GM21367 (cell line): ENCODE data around the gene CYB5R3.
"Not testable (repeated sequence)": the region's sequence is repeated elsewhere in the genome, so short reads cannot be mapped to it uniquely, and the experiment has no call there.

Experiments
- ATAC-seq: cut with Tn5 transposase; IDR thresholded peaks from one replicate; pipeline ENCODE4 v1.9.1; 2021; ENCODE audit not compliant: unreplicated experiment

Gene CYB5R3

GRCh38 chr22:42608136-42608822, 40.9 kb downstream of the CYB5R3 start:
- ATAC-seq, result no peak

GRCh38 chr22:42607641-42608040, 41.6 kb downstream of the CYB5R3 start:
- not testable (repeated sequence) for ATAC-seq

- no peak for ATAC-seq
Observed at GRCh38 chr22:42604403-42604802, 44.8 kb downstream of the CYB5R3 start.

DNA sequence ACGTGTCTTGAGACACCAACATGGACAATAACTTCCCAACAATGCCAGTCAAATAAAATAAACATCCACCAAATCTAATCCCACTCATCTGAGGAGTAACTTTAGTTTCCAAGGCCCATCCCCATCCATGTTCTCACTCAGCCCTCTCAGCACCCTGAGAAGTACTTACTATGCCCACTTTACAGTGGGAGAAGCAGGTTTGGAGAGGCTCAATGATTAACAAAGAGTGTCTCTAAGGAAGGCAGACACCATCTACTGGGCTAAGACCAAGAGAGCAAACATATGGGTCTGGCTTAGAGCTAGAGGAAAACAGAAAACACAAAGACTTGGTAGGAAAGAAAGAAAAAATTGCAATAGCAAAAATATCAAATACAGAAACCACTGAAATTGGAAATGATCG, 45.8 kb downstream of the CYB5R3 start:
- no peak for ATAC-seq

DNA sequence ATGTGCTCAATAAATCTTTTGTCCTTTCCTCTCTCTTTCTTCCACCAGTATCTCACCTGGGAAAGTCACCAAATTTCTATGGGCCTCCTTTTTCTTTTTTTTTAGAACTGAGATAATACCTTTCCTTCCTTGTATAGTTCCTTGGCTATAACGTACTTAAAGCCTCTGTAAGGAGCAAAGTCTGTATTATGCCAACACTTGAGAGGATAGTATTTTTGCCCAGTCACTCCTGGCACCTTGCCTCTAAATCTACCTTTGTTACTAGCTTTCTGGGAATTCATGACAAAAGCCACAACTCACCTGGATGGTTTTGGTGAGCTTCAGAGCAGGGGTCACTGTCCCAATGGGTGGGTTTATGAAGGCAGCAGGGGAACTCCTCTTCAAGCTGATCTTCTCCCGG, 46.7 kb downstream of the CYB5R3 start:
- ATAC-seq, result no peak

GRCh38 chr22:42601879-42602465, 47.2 kb downstream of the CYB5R3 start:
- no peak for ATAC-seq

DNA sequence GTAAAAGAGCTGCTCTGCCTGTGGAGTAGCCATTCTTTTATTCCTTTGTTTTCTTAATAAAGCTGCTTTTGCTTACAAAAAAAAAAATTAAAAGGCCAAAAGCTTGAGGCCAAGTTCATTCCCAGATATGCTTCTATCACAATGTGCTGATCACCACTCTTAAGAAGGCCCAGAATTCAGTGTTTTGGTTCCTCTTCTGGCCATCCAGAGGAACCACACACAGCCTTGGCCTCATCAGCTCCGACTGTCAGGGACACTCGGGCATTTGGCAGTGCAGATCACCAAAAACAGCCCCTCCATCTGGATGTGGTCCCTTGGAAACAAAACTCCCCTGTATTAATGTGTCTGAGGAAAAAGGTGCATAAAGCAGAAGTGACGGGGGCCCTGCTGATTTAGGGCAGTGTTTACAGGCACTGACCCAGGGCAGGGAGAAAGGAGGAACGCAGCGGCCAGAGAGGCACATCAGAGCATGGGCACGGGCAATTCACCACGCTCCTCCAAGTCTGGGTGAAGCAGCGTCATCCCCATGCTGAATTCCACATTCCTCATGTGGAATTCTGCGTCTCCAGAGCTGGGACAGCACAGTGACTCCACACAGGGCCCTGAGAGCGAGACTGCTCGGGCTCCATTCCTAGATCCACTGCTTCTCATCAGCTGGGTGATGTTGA, 52.2 kb downstream of the CYB5R3 start:
- ATAC-seq, result no peak

- no peak for ATAC-seq
Observed at GRCh38 chr22:42596336-42596735, 52.9 kb downstream of the CYB5R3 start.

DNA sequence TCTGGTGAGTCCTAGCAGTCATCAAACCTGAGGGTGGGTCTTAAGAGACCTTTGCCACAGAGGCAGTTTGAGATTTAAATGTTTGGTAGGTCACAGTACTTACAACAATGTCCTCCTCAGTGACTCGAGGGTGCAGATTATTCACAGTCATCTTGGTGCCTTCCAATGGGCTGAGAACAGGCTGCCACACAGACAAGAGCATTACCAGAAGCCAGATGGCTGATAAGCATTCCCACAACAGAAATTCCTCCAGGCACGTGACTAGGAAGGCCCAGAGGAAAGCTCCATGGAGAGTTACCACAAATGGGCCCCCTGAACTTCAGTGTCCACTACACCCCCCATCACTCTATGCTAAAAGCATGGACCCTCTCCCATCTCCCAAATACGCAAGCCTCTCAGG, 53.8 kb downstream of the CYB5R3 start:
- ATAC-seq, result no peak

DNA sequence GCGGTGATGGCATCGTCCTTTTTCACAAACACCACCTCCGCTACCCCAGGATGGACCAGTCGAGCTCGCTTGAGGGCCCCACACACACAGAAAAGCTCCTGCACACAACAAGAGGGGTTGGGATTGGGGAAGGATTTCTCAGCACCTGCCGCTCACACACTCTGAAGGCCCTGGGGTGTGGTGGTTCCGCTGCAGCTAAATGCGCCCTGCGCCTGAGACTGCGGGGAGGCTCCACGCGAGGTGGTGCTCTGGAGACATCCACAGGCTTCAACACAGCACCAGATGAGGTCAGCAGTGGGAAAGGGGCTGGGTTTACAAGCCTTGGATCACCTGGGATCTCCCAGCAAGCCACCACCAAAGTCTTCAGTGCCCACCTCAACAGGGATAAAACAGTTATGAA, 57.2 kb downstream of the CYB5R3 start:
- ATAC-seq, result no peak

GRCh38 chr22:42587588-42588175, 61.5 kb downstream of the CYB5R3 start:
- ATAC-seq, result no peak

DNA sequence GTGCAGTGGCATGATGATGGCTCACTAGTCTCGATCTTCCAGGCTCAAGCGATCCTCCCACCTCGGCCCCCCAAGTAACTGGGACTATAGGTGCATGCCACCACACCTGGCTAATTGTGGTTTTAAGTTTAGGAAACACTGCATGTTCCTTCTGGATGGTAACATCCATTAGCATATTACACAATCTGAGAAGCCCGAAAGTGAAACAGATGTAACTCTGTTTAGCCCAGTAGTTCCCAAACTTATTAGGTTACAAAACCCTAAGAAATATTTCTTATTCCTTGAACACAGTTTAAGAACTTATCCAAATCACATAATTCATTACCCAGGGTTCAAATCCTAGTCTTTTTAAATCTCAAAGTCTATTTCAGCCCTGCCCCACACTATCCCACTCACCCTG, 62.8 kb downstream of the CYB5R3 start:
- no peak for ATAC-seq

DNA sequence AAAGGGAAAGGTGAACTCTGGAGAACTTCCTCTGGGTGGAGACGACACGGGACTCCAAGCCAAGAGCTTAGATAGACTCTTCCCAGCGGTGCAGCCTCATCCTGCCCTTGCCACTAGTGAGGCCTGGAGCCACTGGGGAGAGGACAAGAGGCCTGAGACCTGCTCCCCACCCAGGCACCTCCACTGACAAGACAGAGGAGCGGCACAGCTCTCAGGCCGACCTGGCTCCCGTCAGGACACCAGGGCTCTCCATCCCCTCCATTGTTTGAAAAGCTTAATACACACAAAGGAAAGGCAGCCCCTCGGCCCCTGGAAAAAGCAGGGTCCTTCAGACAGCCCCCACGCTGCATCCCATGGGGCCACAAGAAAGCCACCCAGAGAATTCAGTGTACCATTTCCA, 64.1 kb downstream of the CYB5R3 start:
- no peak for ATAC-seq

GRCh38 chr22:42584364-42584940, 64.7 kb downstream of the CYB5R3 start:
- no peak for ATAC-seq

DNA sequence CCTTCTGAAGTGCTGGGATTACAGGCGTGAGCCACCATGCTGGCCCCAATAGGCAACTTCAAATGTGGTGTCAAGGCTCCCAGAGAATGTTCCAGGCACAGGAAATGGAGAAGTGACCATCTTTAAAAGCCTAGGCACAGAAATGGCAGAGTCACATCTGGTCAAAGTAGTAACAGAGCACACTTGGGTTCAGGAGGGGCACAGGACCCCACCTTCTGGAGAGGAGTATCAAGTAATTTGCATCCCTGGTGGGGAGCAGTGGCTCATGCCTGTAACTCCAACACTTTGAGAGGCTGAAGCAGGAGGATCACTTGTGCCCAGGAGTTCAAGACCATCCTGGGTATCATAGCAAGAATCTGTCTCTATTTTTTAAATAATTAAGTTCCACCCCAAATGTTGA, 66.2 kb downstream of the CYB5R3 start:
- ATAC-seq, result no peak

DNA sequence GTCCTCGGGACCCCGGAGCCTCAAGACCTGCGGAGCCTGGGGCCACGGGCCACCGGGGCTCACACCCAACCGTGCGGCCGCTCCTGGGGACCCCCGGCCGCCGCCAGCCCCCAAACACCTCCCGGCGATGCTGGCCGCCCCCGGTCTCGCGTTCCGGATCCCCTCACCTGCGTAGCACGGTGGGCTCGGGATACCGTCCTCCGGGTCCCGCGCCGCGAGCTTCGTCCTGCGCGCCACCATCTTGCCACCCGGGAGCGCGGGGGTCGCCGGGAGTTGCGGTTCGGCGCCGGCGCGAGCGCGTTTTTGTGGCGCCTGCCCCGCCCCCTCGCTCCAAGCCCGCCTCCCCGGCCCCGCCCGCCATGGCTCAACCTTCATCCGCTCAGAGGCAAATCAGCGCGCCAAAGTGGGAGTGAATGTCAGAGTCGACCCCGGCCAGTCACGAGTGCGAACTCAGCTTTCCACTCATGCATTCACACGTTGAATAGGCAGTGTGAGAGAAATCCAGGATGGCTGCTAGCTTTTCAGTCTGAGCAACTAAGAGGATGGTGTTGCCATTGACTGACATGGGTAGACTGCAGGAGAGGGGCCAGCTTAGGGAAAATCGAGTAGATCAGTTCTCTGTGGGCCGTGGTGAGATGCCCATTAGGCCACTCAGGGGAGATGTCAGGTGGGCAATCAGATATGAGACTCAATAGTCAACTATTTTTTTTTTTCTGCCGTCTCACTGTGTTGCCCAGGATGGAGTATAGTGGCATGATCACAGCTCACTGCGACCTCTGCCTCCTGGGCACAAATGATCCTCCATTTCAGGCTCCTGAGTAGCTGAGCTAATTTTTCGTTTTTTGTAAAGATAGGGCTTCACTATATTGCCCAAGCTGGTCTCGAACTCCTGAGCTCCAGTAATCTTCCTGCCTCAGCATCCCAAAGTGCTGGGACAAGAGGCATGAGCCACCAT, 67.2 kb downstream of the CYB5R3 start:
- no peak for ATAC-seq

GRCh38 chr22:42581194-42581761, 67.9 kb downstream of the CYB5R3 start:
- not testable (repeated sequence) for ATAC-seq

GRCh38 chr22:42580040-42580439, 69.2 kb downstream of the CYB5R3 start:
- not testable (repeated sequence) for ATAC-seq

DNA sequence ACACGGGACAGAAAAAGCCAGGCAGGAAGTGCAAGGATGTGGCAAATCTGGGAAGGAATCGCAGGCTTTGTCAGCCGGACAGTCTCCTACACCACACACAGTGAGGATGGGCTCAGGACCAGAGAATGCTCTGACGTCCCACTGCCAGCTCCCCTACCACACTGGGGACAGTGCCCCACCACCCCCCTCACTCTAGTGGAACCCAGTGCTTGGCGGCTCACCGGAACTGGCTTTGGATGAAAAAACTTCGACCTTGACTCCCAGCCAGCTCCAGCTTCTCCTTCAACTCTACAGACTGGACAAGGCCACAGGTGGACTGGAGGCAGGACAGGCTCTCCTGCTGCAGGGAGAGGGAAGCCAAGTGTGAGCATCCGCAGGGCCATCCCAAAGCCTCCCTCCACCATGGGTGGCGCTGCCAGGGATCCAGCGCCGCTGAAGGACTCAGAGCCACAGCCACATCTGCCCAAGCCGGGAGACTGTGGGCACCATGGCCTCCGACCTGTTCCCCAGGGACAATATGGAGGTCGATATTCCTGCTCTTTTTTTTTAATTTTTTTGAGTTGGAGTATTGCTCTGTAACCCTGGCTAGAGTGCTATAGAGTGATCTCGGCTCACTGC, 71.5 kb downstream of the CYB5R3 start:
- no peak for ATAC-seq

GRCh38 chr22:42577141-42577540, 72.1 kb downstream of the CYB5R3 start:
- not testable (repeated sequence) for ATAC-seq
